ENCODE measurements around the gene SLCO2A1. TPM values are rescaled to one million over a fixed set of nuclear protein-coding genes. Genes with fewer than 3 reads are reported as not detected.

Gene SLCO2A1
- total and polyA plus RNA-seq, 2 experiments from 2014 or later, result 0.31 to 1.0 TPM

DNA sequence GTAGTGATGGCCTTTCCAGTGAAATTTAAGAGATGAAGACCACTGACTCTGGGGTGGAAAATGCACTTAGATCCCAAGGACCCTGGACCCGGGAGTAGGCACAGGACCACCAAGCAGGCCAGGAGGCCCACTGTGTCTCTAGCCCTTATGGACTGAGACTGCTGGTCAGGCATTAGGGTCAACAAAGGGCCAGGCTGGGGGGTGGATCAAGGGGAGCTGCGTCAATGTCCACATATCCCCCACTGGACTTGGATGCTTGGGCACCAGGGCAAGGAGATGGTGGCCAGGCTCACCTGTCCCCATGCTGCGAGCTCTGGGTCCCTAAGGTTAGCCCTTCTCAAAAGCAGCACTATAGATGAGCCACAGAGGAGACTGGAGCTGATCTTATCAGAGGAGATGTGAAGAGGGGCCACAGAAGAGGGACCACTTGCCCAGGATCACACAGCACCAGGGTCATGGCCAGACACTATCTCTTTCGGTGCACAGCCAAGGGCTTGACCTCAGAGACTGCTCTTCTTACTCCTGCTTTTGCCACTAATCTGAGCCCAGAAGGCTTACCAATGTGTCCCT, 148.8 kb downstream of the SLCO2A1 start:
- no peaks in the 10 kb centered on the region for H3K4me1 ChIP-seq (ENCODE audit: insufficient read depth)
- Mint-ChIP-seq H3K36me3 (ENCODE audit: low read depth) (peaks cover 5% of the 10 kb centered on the region; the same call in 1 of the 3 replicates), H3K4me1 (no peaks in the 10 kb centered on the region), H3K27ac (no peak overlapping the region), H3K4me3 (no peak overlapping the region), H3K9me3 (peaks cover 2% of the 10 kb centered on the region; the same call in 1 of the 3 replicates), H3K27me3 (ENCODE audit: insufficient read depth, low read depth, poor library complexity) (peaks cover 2% of the 10 kb centered on the region)
- H3K27ac ChIP-seq (ENCODE audit: low read depth), result no peak overlapping the region
- no peak for ATAC-seq
- H3K79me2 ChIP-seq (replicated peaks; ENCODE audit: insufficient read depth), result no peaks in the 10 kb centered on the region
- no peak overlapping the region for H3K4me3 ChIP-seq
- H3K9me2 ChIP-seq (ENCODE audit: insufficient read depth), result no peaks in the 10 kb centered on the region
- no peak overlapping the region for H2AFZ ChIP-seq
- DNase-seq (ENCODE audit: low spot score), result no peak
- no peaks in the 10 kb centered on the region for H3K36me3 ChIP-seq (ENCODE audit: insufficient read depth)
- no peaks in the 10 kb centered on the region for H4K20me1 ChIP-seq (replicated peaks; ENCODE audit: insufficient read depth)
- TF ChIP-seq CREB1 (CRISPR knock-in tag; IDR thresholded peaks at IDR 0.05; ENCODE audit: low read depth) (no peak), EZH2phosphoT487 (IDR thresholded peaks at IDR 0.05; ENCODE audit: unreplicated experiment) (no peak), EZH2 (IDR thresholded peaks at IDR 0.05; ENCODE audit: low read depth, unreplicated experiment) (no peak), REST (IDR thresholded peaks at IDR 0.05; ENCODE audit: unreplicated experiment) (no peak), STAT1 (IDR thresholded peaks at IDR 0.05; ENCODE audit: unreplicated experiment) (no peak), NANOG (IDR thresholded peaks at IDR 0.05; ENCODE audit: borderline replicate concordance) (no peak)
- TF ChIP-seq, protein P1, sequence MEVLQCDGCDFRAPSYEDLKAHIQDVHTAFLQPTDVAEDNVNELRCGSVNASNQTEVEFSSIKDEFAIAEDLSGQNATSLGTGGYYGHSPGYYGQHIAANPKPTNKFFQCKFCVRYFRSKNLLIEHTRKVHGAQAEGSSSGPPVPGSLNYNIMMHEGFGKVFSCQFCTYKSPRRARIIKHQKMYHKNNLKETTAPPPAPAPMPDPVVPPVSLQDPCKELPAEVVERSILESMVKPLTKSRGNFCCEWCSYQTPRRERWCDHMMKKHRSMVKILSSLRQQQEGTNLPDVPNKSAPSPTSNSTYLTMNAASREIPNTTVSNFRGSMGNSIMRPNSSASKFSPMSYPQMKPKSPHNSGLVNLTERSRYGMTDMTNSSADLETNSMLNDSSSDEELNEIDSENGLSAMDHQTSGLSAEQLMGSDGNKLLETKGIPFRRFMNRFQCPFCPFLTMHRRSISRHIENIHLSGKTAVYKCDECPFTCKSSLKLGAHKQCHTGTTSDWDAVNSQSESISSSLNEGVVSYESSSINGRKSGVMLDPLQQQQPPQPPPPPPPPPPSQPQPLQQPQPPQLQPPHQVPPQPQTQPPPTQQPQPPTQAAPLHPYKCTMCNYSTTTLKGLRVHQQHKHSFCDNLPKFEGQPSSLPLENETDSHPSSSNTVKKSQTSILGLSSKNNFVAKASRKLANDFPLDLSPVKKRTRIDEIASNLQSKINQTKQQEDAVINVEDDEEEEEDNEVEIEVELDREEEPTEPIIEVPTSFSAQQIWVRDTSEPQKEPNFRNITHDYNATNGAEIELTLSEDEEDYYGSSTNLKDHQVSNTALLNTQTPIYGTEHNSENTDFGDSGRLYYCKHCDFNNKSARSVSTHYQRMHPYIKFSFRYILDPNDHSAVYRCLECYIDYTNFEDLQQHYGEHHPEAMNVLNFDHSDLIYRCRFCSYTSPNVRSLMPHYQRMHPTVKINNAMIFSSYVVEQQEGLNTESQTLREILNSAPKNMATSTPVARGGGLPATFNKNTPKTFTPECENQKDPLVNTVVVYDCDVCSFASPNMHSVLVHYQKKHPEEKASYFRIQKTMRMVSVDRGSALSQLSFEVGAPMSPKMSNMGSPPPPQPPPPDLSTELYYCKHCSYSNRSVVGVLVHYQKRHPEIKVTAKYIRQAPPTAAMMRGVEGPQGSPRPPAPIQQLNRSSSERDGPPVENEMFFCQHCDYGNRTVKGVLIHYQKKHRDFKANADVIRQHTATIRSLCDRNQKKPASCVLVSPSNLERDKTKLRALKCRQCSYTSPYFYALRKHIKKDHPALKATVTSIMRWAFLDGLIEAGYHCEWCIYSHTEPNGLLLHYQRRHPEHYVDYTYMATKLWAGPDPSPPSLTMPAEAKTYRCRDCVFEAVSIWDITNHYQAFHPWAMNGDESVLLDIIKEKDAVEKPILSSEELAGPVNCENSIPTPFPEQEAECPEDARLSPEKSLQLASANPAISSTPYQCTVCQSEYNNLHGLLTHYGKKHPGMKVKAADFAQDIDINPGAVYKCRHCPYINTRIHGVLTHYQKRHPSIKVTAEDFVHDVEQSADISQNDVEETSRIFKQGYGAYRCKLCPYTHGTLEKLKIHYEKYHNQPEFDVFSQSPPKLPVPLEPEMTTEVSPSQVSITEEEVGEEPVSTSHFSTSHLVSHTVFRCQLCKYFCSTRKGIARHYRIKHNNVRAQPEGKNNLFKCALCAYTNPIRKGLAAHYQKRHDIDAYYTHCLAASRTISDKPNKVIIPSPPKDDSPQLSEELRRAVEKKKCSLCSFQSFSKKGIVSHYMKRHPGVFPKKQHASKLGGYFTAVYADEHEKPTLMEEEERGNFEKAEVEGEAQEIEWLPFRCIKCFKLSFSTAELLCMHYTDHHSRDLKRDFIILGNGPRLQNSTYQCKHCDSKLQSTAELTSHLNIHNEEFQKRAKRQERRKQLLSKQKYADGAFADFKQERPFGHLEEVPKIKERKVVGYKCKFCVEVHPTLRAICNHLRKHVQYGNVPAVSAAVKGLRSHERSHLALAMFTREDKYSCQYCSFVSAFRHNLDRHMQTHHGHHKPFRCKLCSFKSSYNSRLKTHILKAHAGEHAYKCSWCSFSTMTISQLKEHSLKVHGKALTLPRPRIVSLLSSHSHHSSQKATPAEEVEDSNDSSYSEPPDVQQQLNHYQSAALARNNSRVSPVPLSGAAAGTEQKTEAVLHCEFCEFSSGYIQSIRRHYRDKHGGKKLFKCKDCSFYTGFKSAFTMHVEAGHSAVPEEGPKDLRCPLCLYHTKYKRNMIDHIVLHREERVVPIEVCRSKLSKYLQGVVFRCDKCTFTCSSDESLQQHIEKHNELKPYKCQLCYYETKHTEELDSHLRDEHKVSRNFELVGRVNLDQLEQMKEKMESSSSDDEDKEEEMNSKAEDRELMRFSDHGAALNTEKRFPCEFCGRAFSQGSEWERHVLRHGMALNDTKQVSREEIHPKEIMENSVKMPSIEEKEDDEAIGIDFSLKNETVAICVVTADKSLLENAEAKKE (CRISPR knock-in tag; IDR thresholded peaks at IDR 0.05), result no peak
- TF ChIP-seq, protein P2, sequence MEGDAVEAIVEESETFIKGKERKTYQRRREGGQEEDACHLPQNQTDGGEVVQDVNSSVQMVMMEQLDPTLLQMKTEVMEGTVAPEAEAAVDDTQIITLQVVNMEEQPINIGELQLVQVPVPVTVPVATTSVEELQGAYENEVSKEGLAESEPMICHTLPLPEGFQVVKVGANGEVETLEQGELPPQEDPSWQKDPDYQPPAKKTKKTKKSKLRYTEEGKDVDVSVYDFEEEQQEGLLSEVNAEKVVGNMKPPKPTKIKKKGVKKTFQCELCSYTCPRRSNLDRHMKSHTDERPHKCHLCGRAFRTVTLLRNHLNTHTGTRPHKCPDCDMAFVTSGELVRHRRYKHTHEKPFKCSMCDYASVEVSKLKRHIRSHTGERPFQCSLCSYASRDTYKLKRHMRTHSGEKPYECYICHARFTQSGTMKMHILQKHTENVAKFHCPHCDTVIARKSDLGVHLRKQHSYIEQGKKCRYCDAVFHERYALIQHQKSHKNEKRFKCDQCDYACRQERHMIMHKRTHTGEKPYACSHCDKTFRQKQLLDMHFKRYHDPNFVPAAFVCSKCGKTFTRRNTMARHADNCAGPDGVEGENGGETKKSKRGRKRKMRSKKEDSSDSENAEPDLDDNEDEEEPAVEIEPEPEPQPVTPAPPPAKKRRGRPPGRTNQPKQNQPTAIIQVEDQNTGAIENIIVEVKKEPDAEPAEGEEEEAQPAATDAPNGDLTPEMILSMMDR (conservative IDR thresholded peaks at IDR 0.05; ENCODE audit: low read depth in 2 of 2), result no peak
- H3K4me2 ChIP-seq, result no peak overlapping the region
- H3K27me3 ChIP-seq (ENCODE audit: insufficient read depth), result no peaks in the 10 kb centered on the region
- no peaks in the 10 kb centered on the region for H3F3A ChIP-seq (replicated peaks; ENCODE audit: low read depth)

All from GM23338 (cell line).